H1 (cell line): ENCODE results near the gene TRAPPC3.

Experiments
- ATF2 ChIP-seq: IDR thresholded peaks from 2 replicates; pipeline ENCODE4 v1.6.1; 2012; ENCODE audit warnings: low read length, inconsistent platforms
- BRCA1 ChIP-seq: IDR thresholded peaks from 2 replicates; pipeline ENCODE4 v1.6.1; 2012; ENCODE audit warnings: low read depth, low read length, improper control_type of control experiment
- CHD7 ChIP-seq: fragments of 300-600 bp; sonication (generic); IDR thresholded peaks from 2 replicates; pipeline ENCODE4 v1.7.1; 2012; ENCODE audit warnings: low read length, moderate library complexity, mild to moderate bottlenecking, inconsistent platforms; ENCODE audit not compliant: insufficient replicate concordance
- CTCF ChIP-seq, 3 experiments: IDR thresholded peaks; 1 replicate in 2 of 3; 2 replicates in 1 of 3; pipeline versions ENCODE4 v1.5.1 to v1.6.1; 2011; ENCODE audit warnings: low read length in 3 of 3, mild to moderate bottlenecking in 3 of 3, inconsistent platforms in 2 of 3, low read depth in 1 of 3, moderate library complexity in 1 of 3; ENCODE audit not compliant: insufficient read depth in 1 of 3; ENCODE audit errors: control extremely low read depth in 1 of 3
- EGR1 ChIP-seq: IDR thresholded peaks from 2 replicates; pipeline ENCODE4 v1.6.1; 2011; ENCODE audit warnings: low read depth, low read length, borderline replicate concordance
- EP300 ChIP-seq, 2 experiments: IDR thresholded peaks; 1 replicate in 1 of 2; 2 replicates in 1 of 2; pipeline ENCODE4 v1.6.1; 2011 to 2012; ENCODE audit warnings: low read depth in 2 of 2, low read length in 2 of 2, mild to moderate bottlenecking in 2 of 2, borderline replicate concordance in 1 of 2, inconsistent platforms in 1 of 2, moderate library complexity in 1 of 2
- GTF2F1 ChIP-seq: IDR thresholded peaks from 2 replicates; pipeline ENCODE4 v1.6.1; 2012; ENCODE audit warnings: low read depth, low read length, improper control_type of control experiment, borderline replicate concordance
- JUND ChIP-seq: IDR thresholded peaks from 2 replicates; pipeline ENCODE4 v1.6.1; 2011; ENCODE audit warnings: mild to moderate bottlenecking, improper control_type of control experiment, low read length
- KDM1A ChIP-seq: fragments of 200-600, 300-600 bp; sonication (generic); IDR thresholded peaks from 2 replicates; pipeline ENCODE4 v1.7.1; 2016; ENCODE audit warnings: mild to moderate bottlenecking, low read length, borderline replicate concordance
- POLR2A ChIP-seq, 2 experiments: IDR thresholded peaks; 1 replicate in 1 of 2; 2 replicates in 1 of 2; pipeline ENCODE4 v1.6.1; 2011; ENCODE audit warnings: low read depth in 2 of 2, low read length in 2 of 2, mild to moderate bottlenecking in 2 of 2; ENCODE audit errors: control extremely low read depth in 1 of 2
- POLR2AphosphoS5 ChIP-seq: IDR thresholded peaks from 2 replicates; pipeline ENCODE4 v1.6.1; 2011; ENCODE audit warnings: low read depth, low read length
- RNF2 ChIP-seq: fragments of 200-900, 300-1000 bp; sonication (generic); IDR thresholded peaks from 2 replicates; pipeline ENCODE4 v1.7.1; 2016; ENCODE audit warnings: borderline replicate concordance, low read depth, mild to moderate bottlenecking, antibody characterized with exemption, low read length; ENCODE audit not compliant: poor library complexity, severe bottlenecking; ENCODE audit errors: missing control alignments
- TAF1 ChIP-seq: IDR thresholded peaks from 2 replicates; pipeline ENCODE4 v1.6.1; 2011; ENCODE audit warnings: mild to moderate bottlenecking, low read depth, low read length

GRCh38 chr1:36133484-36133883 lies 15.8 kb downstream of the TRAPPC3 start:
- TF ChIP-seq CTCF (IDR thresholded peaks at IDR 0.05; ENCODE audit: control extremely low read depth in 1 of 3, insufficient read depth in 1 of 3, low read depth in 1 of 3, low read length in 3 of 3) = no peak
- TF ChIP-seq GTF2F1 = no peak
- no peak for TF ChIP-seq EP300 (IDR thresholded peaks at IDR 0.05; ENCODE audit: borderline replicate concordance in 1 of 2, low read depth in 2 of 2, low read length in 2 of 2)
- no peak for TF ChIP-seq POLR2A (IDR thresholded peaks at IDR 0.05; ENCODE audit: control extremely low read depth in 1 of 2, low read depth in 2 of 2, low read length in 2 of 2)
- no peak for TF ChIP-seq KDM1A
- TF ChIP-seq JUND = no peak
- no peak for TF ChIP-seq CHD7
- TF ChIP-seq EGR1 = no peak
- no peak for TF ChIP-seq BRCA1
- no peak for TF ChIP-seq TAF1
- no peak for TF ChIP-seq ATF2
- no peak for TF ChIP-seq POLR2AphosphoS5
- TF ChIP-seq RNF2 = no peak
